Gastroesophageal sphincter (tissue), 4 donors: ENCODE results near the gene TRIM61. TPM values are rescaled to one million over a fixed set of nuclear protein-coding genes. Genes with fewer than 3 reads are reported as not detected.
"Not testable (repeated sequence)": the region's sequence is repeated elsewhere in the genome, so short reads cannot be mapped to it uniquely, and the experiment has no call there.

Experiments used
- ATAC-seq: fragments of 150-250 bp; one replicate; pipeline ENCODE4 v1.9.1; 2016; ENCODE audit warnings: mild to moderate bottlenecking, moderate library complexity
- H3K27ac ChIP-seq, 4 donors: fragments of 200-600 bp; sonication (generic) in 3 of 4; 1 replicate in 3 of 4; 2 replicates in 1 of 4; pipeline ENCODE4 v1.5.1; 2016 to 2019
- H3K27me3 ChIP-seq: fragments of 200-600 bp; sonication (generic); one replicate; pipeline ENCODE4 v1.5.1; 2019
- H3K36me3 ChIP-seq, 2 donors: fragments of 200-600 bp; sonication (generic); one replicate each; pipeline ENCODE4 v1.5.1; 2019; ENCODE audit warnings: control low read depth in 1 of 2
- H3K4me1 ChIP-seq, 3 donors: fragments of 200-600 bp; sonication (generic); 1 replicate in 2 of 3; 2 replicates in 1 of 3; pipeline ENCODE4 v1.5.1; 2016 to 2019; ENCODE audit warnings: control low read depth in 2 of 3
- H3K4me3 ChIP-seq, 2 donors: fragments of 200-600 bp; sonication (generic); one replicate each; pipeline ENCODE4 v1.5.1; 2019; ENCODE audit warnings: mild to moderate bottlenecking in 1 of 2, moderate library complexity in 1 of 2
- H3K9me3 ChIP-seq, 3 donors: fragments of 200-600 bp; sonication (generic); one replicate each; pipeline ENCODE4 v1.5.1; 2017 to 2019; ENCODE audit warnings: control low read depth in 2 of 3
- CTCF ChIP-seq, 4 experiments: fragments of 200-600 bp in 2 of 4; fragments of 450-650 bp in 2 of 4; sonication (generic) in 1 of 4; IDR thresholded peaks; one replicate each; pipeline ENCODE4 v1.5.1; 2017 to 2019; ENCODE audit warnings: antibody characterized with exemption in 4 of 4, mild to moderate bottlenecking in 2 of 4, moderate library complexity in 2 of 4
- EP300 ChIP-seq: sonication (generic); formaldehyde crosslinking; IDR thresholded peaks from one replicate; pipeline ENCODE4 v1.6.1; 2017; ENCODE audit warnings: antibody characterized with exemption, mild to moderate bottlenecking
- POLR2A ChIP-seq, 2 donors: fragments of 450-650 bp; IDR thresholded peaks; one replicate each; pipeline ENCODE4 v1.6.1; 2017; ENCODE audit warnings: antibody characterized with exemption in 2 of 2, mild to moderate bottlenecking in 2 of 2, moderate library complexity in 1 of 2
- POLR2AphosphoS5 ChIP-seq: sonication (generic); formaldehyde crosslinking; IDR thresholded peaks from one replicate; pipeline ENCODE4 v1.6.1; 2017; ENCODE audit warnings: antibody characterized with exemption
- WGBS, 2 donors: methylation state at CpG; one replicate each; pipeline ENCODE4 v1.1.5; 2018; ENCODE audit warnings: low coverage in 1 of 2; 5-methylcytosine and 5-hydroxymethylcytosine counted together
- total RNA-seq, 4 donors: library from RNA; depleted of rRNA; stranded (reverse); fragments of >200 nt; gene quantifications; one replicate each; pipeline ENCODE4 v1.1.0, GENCODE V29; 2016

The TRIM61 gene
- total RNA-seq, 4 donors from 2014 or later: 0.19 to 0.99 (median 0.94) TPM; not detected in 1

- Histone ChIP-seq H3K27ac (no peak overlapping the region), H3K36me3 (no peaks in the 10 kb centered on the region), H3K4me1 (no peaks in the 10 kb centered on the region), H3K27me3 (no peaks in the 10 kb centered on the region), H3K9me3 (peaks cover 0 to 5% (median 0%) of the 10 kb centered on the region in 3 donors), H3K4me3 (no peak overlapping the region)
- ATAC-seq: no peak
- no peak for TF ChIP-seq POLR2A (IDR thresholded peaks at IDR 0.05)
- WGBS, 2 donors: 64 to 94% methylated on average over 2 of the region's 2 CpGs
Measured at GRCh38 chr4:164989471-164989870, 12.0 kb upstream of the TRIM61 start.

- not testable (repeated sequence) for H3K36me3 ChIP-seq, H3K4me1 ChIP-seq, H3K4me3 ChIP-seq, H3K9me3 ChIP-seq, ATAC-seq, H3K27me3 ChIP-seq, H3K27ac ChIP-seq
- whole genome bisulfite sequencing, 2 donors: 88 to 89% methylated on average over 2 of the region's 2 CpGs
Measured at GRCh38 chr4:164971929-164972328, 5.5 kb downstream of the TRIM61 start.

- TF ChIP-seq EP300 (no peak), POLR2A (IDR thresholded peaks at IDR 0.05) (no peak), POLR2AphosphoS5 (no peak), CTCF (IDR thresholded peaks at IDR 0.05) (no peak)
Measured at GRCh38 chr4:164959896-164960295, 17.6 kb downstream of the TRIM61 start.

GRCh38 chr4:164959421-164959820 lies 18.0 kb downstream of the TRIM61 start:
- not testable (repeated sequence) for H3K9me3 ChIP-seq, ATAC-seq, H3K27me3 ChIP-seq, H3K4me3 ChIP-seq, H3K36me3 ChIP-seq, H3K27ac ChIP-seq
- peaks cover 0 to 20% (median 0%) of the 10 kb centered on the region in 3 donors for H3K4me1 ChIP-seq
- WGBS, 2 donors: 56 to 95% methylated on average over 2 of the region's 3 CpGs

More at GRCh38 chr4:164959896-164960295, 17.6 kb downstream of the TRIM61 start:
- no peak for ATAC-seq
- Histone ChIP-seq H3K4me3 (no peak overlapping the region), H3K9me3 (no peaks in the 10 kb centered on the region), H3K36me3 (no peaks in the 10 kb centered on the region), H3K27me3 (no peaks in the 10 kb centered on the region), H3K27ac (no peak overlapping the region), H3K4me1 (peaks cover 0 to 20% (median 0%) of the 10 kb centered on the region in 3 donors)
- 85 to 92% methylated on average over 2 of the region's 2 CpGs for WGBS, 2 donors

- peaks cover 9% of the 10 kb centered on the region for H3K27me3 ChIP-seq
- TF ChIP-seq POLR2A (IDR thresholded peaks at IDR 0.05): peak in 1 of 2 donors; percentile 8
- TF ChIP-seq CTCF (IDR thresholded peaks at IDR 0.05): peak in 1 of 4 experiments; percentile 29
- peak; percentile 33 for TF ChIP-seq POLR2AphosphoS5
- TF ChIP-seq EP300: no peak
- H3K4me1 ChIP-seq: peaks cover 0 to 20% (median 0%) of the 10 kb centered on the region in 3 donors
- H3K4me3 ChIP-seq: peak overlapping the region; percentile 67 to 72
- peak; percentile 75 for ATAC-seq
- H3K27ac ChIP-seq: peak overlapping the region in 2 of 4 donors; percentile 22 to 55
- no peaks in the 10 kb centered on the region for H3K9me3 ChIP-seq
- no peaks in the 10 kb centered on the region for H3K36me3 ChIP-seq
- WGBS, 2 donors: 17 to 73% methylated on average over 2 to 7 of the region's 46 CpGs
Measured at GRCh38 chr4:164956766-164957643, 20.5 kb downstream of the TRIM61 start.

GRCh38 chr4:164955107-164955805 lies 22.2 kb downstream of the TRIM61 start:
- peaks cover 0 to 20% (median 0%) of the 10 kb centered on the region in 3 donors for H3K4me1 ChIP-seq
- peaks cover 15% of the 10 kb centered on the region for H3K27me3 ChIP-seq

More at GRCh38 chr4:164955107-164955805, 22.2 kb downstream of the TRIM61 start:
- 75 to 95% methylated on average over 2 to 4 of the region's 4 CpGs for WGBS, 2 donors
- Histone ChIP-seq H3K27ac (no peak overlapping the region), H3K36me3 (no peaks in the 10 kb centered on the region), H3K4me3 (no peak overlapping the region), H3K9me3 (no peaks in the 10 kb centered on the region)
- ATAC-seq: no peak
- no peak for TF ChIP-seq EP300
- TF ChIP-seq POLR2A (IDR thresholded peaks at IDR 0.05): no peak
- no peak for TF ChIP-seq CTCF (IDR thresholded peaks at IDR 0.05)
- no peak for TF ChIP-seq POLR2AphosphoS5
